GM20000 (cell line): ENCODE measurements around the gene COPZ1.
"Not testable (repeated sequence)": the region's sequence is repeated elsewhere in the genome, so short reads cannot be mapped to it uniquely, and the experiment has no call there.

ENCODE experiments used
- DNase-seq: peaks from one replicate; pipeline ENCODE4 v3.0.0; 2012; ENCODE audit warnings: low spot score
- TF ChIP-seq, protein P1 (sequence below): IDR thresholded peaks from 2 replicates; pipeline ENCODE4 v1.5.1; 2012; ENCODE audit warnings: mild to moderate bottlenecking, control low read depth; ENCODE audit errors: extremely low read depth, missing control alignments

COPZ1 gene, protein sequence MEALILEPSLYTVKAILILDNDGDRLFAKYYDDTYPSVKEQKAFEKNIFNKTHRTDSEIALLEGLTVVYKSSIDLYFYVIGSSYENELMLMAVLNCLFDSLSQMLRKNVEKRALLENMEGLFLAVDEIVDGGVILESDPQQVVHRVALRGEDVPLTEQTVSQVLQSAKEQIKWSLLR

GRCh38 chr12:54324617-54325441 is at the start of gene COPZ1:
TSS of gene COPZ1 (plus strand) at chr12:54325131. CDS start at chr12:54325164, 33 bp downstream.
- peak; percentile 89 for DNase-seq
- TF ChIP-seq, protein P1, sequence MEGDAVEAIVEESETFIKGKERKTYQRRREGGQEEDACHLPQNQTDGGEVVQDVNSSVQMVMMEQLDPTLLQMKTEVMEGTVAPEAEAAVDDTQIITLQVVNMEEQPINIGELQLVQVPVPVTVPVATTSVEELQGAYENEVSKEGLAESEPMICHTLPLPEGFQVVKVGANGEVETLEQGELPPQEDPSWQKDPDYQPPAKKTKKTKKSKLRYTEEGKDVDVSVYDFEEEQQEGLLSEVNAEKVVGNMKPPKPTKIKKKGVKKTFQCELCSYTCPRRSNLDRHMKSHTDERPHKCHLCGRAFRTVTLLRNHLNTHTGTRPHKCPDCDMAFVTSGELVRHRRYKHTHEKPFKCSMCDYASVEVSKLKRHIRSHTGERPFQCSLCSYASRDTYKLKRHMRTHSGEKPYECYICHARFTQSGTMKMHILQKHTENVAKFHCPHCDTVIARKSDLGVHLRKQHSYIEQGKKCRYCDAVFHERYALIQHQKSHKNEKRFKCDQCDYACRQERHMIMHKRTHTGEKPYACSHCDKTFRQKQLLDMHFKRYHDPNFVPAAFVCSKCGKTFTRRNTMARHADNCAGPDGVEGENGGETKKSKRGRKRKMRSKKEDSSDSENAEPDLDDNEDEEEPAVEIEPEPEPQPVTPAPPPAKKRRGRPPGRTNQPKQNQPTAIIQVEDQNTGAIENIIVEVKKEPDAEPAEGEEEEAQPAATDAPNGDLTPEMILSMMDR, result peak; percentile 58

DNA sequence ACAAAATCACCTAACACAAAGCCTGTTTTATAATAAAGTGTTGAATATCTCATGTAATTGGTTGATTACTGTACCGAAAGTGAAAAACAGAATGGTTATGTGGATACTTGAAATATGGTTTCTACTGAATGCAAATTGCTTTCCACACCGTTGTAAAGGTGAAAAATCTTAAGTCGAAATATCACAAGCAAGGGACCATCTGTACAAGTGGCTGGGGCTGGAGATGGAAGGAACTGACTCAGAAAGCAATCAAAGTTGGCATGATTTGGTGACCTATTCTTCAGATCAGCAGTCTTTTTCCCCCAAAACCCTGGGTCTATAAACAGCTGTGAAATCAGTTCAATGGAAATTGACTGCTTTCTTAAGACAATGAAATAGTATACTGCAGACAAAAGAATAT is 48.6 kb upstream of the COPZ1 start:
- TF ChIP-seq, protein P1, result no peak
- DNase-seq, result no peak

DNA sequence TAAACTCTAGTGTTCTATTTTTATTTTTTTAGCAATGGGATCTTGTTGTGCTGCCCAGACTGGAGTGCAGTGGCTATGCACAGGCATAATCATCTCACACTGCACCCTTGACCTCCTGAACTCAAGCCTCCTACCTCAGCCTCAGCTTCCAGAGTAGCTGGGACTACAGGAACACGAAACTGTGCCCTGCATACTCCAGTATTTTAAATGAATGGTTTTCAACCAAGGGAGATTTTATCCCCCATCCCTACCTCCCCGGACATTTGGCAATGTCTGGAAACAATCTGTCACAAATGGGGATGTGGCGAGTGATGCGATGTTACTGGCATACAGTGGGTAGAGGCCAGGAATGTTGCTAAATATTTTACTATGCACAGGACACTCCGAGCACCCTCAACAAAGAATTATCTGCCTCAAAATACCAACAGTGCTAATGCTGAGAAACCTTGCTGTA is 47.1 kb upstream of the COPZ1 start:
- DNase-seq, result no peak
- TF ChIP-seq, protein P1, result no peak

GRCh38 chr12:54279227-54279631 is 45.7 kb upstream of the COPZ1 start:
- no peak for DNase-seq
- TF ChIP-seq, protein P1, result no peak

- peak; percentile 91 for DNase-seq
- TF ChIP-seq, protein P1, result no peak
Measured at GRCh38 chr12:54279632-54280467, 45.1 kb upstream of the COPZ1 start, which contains the start of gene CBX5. TSS of gene CBX5 (minus strand) at chr12:54280122. CDS start at chr12:54257650, 22,472 bp downstream.

GRCh38 chr12:54280468-54281260 is 44.3 kb upstream of the COPZ1 start, which contains the start of gene HNRNPA1:
TSS of gene HNRNPA1 (plus strand) at chr12:54280726. CDS start at chr12:54280808, 82 bp downstream.
- peak; percentile 90 for DNase-seq
- TF ChIP-seq, protein P1, result no peak

GRCh38 chr12:54281261-54281638 is 43.7 kb upstream of the COPZ1 start:
- not testable (repeated sequence) for DNase-seq

DNA sequence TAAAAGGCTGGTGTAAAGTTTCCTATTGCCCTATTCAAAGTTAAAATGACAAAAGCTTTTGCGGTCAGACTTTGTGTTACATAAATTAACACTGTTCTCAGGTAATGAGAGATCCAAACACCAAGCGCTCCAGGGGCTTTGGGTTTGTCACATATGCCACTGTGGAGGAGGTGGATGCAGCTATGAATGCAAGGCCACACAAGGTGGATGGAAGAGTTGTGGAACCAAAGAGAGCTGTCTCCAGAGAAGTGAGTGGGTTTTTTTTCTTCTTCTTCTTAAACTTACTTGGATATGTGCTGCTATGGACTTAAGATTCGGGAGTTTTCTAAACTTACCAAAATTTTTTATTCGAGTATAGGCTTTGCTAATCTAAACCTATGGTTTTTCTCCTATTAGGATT is 43.2 kb upstream of the COPZ1 start:
- not testable (repeated sequence) for DNase-seq
